HAP-1 (cell line): ENCODE results near the gene OR1A1.
"Not testable (repeated sequence)": the region's sequence is repeated elsewhere in the genome, so short reads cannot be mapped to it uniquely, and the experiment has no call there.

Experiments
- DNase-seq, 2 experiments: peaks; one replicate each; pipeline ENCODE4 v3.0.0-alpha.2; 2016 to 2020; ENCODE audit warnings: low spot score in 2 of 2
- H3K27me3 ChIP-seq: fragments of 250-450 bp; sonication (Bioruptor Pico); 2 replicates; pipeline ENCODE4 v1.5.1; 2020; ENCODE audit warnings: low read depth, mild to moderate bottlenecking, moderate library complexity
- H3K36me3 ChIP-seq: fragments of 250-450 bp; sonication (Bioruptor Pico); replicated peaks from 2 replicates; pipeline ENCODE4 v1.5.1; 2020; ENCODE audit warnings: mild to moderate bottlenecking
- H3K4me1 ChIP-seq: fragments of 250-450 bp; sonication (Bioruptor Pico); 2 replicates; pipeline ENCODE4 v1.5.1; 2020; ENCODE audit warnings: mild to moderate bottlenecking
- H3K4me3 ChIP-seq: fragments of 250-450 bp; sonication (Bioruptor Pico); 2 replicates; pipeline ENCODE4 v1.5.1; 2020; ENCODE audit warnings: mild to moderate bottlenecking, moderate library complexity
- H3K9me3 ChIP-seq: fragments of 250-450 bp; sonication (Bioruptor Pico); 2 replicates; pipeline ENCODE4 v1.5.1; 2020; ENCODE audit warnings: mild to moderate bottlenecking, moderate library complexity
- in situ Hi-C: fragments of 300-500 bp; cut with MboI; formaldehyde crosslinking; loops from 3 replicates; pipeline ENCODE4 v1.14.3; 2020; ENCODE audit warnings: low sequenced_read_pairs, inconsistent platforms, mixed read lengths

OR1A1 gene

GRCh38 chr17:3244841-3245240, 37.4 kb downstream of the OR1A1 start:
- in situ Hi-C loops, H3K4me1 ChIP-seq, H3K27me3 ChIP-seq, DNase-seq, H3K4me3 ChIP-seq, H3K36me3 ChIP-seq, H3K9me3 ChIP-seq: not testable (repeated sequence)

- H3K9me3 ChIP-seq, H3K4me1 ChIP-seq, H3K36me3 ChIP-seq, H3K27me3 ChIP-seq, DNase-seq, in situ Hi-C loops, H3K4me3 ChIP-seq: not testable (repeated sequence)
Measured at GRCh38 chr17:3249013-3249412, 41.5 kb downstream of the OR1A1 start.

DNA sequence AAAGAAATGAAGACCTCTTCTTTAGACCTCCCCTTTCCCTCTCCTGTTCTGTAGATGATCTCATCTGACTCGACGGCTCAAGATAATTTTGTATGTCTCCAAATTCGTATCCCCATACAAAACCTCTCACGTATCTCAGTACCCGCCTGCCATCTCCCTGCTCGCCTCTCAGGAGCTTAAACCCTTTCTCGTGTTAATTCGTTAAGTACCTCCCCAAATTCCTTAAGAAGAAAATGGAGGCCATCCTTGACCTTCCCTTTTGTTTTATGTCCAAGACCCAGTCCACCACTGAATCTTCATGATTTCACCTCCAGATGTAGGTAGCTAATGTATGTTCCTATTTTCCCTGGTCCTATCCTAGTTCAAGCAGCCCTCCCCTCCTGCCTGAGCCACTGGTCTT, 49.1 kb downstream of the OR1A1 start:
- DNase-seq = no peak
- Histone ChIP-seq H3K4me1 (no peaks in the 10 kb centered on the region), H3K4me3 (no peak overlapping the region), H3K9me3 (no peaks in the 10 kb centered on the region), H3K36me3 (no peaks in the 10 kb centered on the region), H3K27me3 (no peaks in the 10 kb centered on the region)
- in situ Hi-C loops = no loop called here

- DNase-seq = no peak
- H3K4me3 ChIP-seq = no peak overlapping the region
- H3K36me3 ChIP-seq = no peaks in the 10 kb centered on the region
- H3K27me3 ChIP-seq = no peaks in the 10 kb centered on the region
- H3K9me3 ChIP-seq = no peaks in the 10 kb centered on the region
- in situ Hi-C loops = no loop called here
- H3K4me1 ChIP-seq = no peaks in the 10 kb centered on the region
Measured at GRCh38 chr17:3260163-3260562, 52.7 kb downstream of the OR1A1 start.

- no peaks in the 10 kb centered on the region for H3K9me3 ChIP-seq
- no peaks in the 10 kb centered on the region for H3K4me1 ChIP-seq
- no peaks in the 10 kb centered on the region for H3K27me3 ChIP-seq
- H3K36me3 ChIP-seq = no peaks in the 10 kb centered on the region
- in situ Hi-C loops = no loop called here
- H3K4me3 ChIP-seq = no peak overlapping the region
- DNase-seq = no peak
Measured at GRCh38 chr17:3260600-3260999, 53.1 kb downstream of the OR1A1 start.
